Thoracic aorta (tissue), 2 donors: ENCODE measurements around the gene CCR1. TPM values are rescaled to one million over a fixed set of nuclear protein-coding genes. Genes with fewer than 3 reads are reported as not detected.

ENCODE experiments used
- ATAC-seq: fragments of 150-250 bp; one replicate; pipeline ENCODE4 v1.8.0; 2017; ENCODE audit warnings: low read depth; ENCODE audit not compliant: insufficient number of reproducible peaks, low FRiP score
- DNase-seq: peaks from one replicate; pipeline ENCODE4 v3.0.0-alpha.2; 2020; ENCODE audit warnings: low spot score
- H3K27ac ChIP-seq, 2 donors: fragments of 200-600 bp; sonication (generic); 1 replicate in 1 of 2; 2 replicates in 1 of 2; pipeline ENCODE4 v1.5.1; 2016; ENCODE audit warnings: mild to moderate bottlenecking in 2 of 2, moderate library complexity in 2 of 2
- H3K27me3 ChIP-seq: fragments of 200-600 bp; sonication (generic); replicated peaks from 2 replicates; pipeline ENCODE4 v1.6.0; 2016; ENCODE audit warnings: mild to moderate bottlenecking; ENCODE audit not compliant: insufficient read depth
- H3K36me3 ChIP-seq: fragments of 200-600 bp; sonication (generic); one replicate; pipeline ENCODE4 v1.5.1; 2016
- H3K4me1 ChIP-seq, 2 donors: fragments of 200-600 bp; sonication (generic); 1 replicate in 1 of 2; 2 replicates in 1 of 2; pipeline versions ENCODE4 v1.5.1 to v1.6.0; 2016; ENCODE audit warnings: low read depth in 2 of 2, mild to moderate bottlenecking in 1 of 2; ENCODE audit not compliant: control insufficient read depth in 1 of 2
- H3K4me3 ChIP-seq: fragments of 200-600 bp; sonication (generic); 2 replicates; pipeline ENCODE4 v1.5.1; 2016; ENCODE audit warnings: mild to moderate bottlenecking
- H3K9me3 ChIP-seq: fragments of 200-600 bp; sonication (generic); 2 replicates; pipeline ENCODE4 v1.5.1; 2016
- total RNA-seq, 2 donors: library from RNA; depleted of rRNA; stranded (reverse); fragments of >200 nt; gene quantifications; one replicate each; pipeline versions ENCODE4 v1.1.0 to v1.2.3, GENCODE V29; 2016
- TF ChIP-seq, protein P1 (sequence below): fragments of 200-600 bp; sonication (generic); IDR thresholded peaks from one replicate; pipeline ENCODE4 v1.5.1; 2019; ENCODE audit warnings: antibody characterized with exemption

The CCR1 gene
- total RNA-seq, 2 donors from 2014 or later, result 10.0 to 27.7 TPM

- TF ChIP-seq, protein P1, sequence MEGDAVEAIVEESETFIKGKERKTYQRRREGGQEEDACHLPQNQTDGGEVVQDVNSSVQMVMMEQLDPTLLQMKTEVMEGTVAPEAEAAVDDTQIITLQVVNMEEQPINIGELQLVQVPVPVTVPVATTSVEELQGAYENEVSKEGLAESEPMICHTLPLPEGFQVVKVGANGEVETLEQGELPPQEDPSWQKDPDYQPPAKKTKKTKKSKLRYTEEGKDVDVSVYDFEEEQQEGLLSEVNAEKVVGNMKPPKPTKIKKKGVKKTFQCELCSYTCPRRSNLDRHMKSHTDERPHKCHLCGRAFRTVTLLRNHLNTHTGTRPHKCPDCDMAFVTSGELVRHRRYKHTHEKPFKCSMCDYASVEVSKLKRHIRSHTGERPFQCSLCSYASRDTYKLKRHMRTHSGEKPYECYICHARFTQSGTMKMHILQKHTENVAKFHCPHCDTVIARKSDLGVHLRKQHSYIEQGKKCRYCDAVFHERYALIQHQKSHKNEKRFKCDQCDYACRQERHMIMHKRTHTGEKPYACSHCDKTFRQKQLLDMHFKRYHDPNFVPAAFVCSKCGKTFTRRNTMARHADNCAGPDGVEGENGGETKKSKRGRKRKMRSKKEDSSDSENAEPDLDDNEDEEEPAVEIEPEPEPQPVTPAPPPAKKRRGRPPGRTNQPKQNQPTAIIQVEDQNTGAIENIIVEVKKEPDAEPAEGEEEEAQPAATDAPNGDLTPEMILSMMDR, result no peak
These were observed 11.7 kb downstream of the CCR1 start for GRCh38 chr3:46196261-46196957.

GRCh38 chr3:46194868-46195553, 13.1 kb downstream of the CCR1 start:
- H3K36me3 ChIP-seq, result no peaks in the 10 kb centered on the region
- no peak overlapping the region for H3K27ac ChIP-seq
- ATAC-seq (no peak), DNase-seq (no peak)
- no peaks in the 10 kb centered on the region for H3K4me1 ChIP-seq
- no peak overlapping the region for H3K4me3 ChIP-seq
- H3K27me3 ChIP-seq, result no peaks in the 10 kb centered on the region
- TF ChIP-seq, protein P1, result no peak
- peaks cover 7% of the 10 kb centered on the region for H3K9me3 ChIP-seq

More at GRCh38 chr3:46196261-46196957, 11.7 kb downstream of the CCR1 start:
- ATAC-seq, result no peak
- no peaks in the 10 kb centered on the region for H3K36me3 ChIP-seq
- H3K4me1 ChIP-seq, result no peaks in the 10 kb centered on the region
- H3K4me3 ChIP-seq, result no peak overlapping the region
- DNase-seq, result no peak
- no peaks in the 10 kb centered on the region for H3K27me3 ChIP-seq
- H3K27ac ChIP-seq, result no peak overlapping the region
- peaks cover 7% of the 10 kb centered on the region for H3K9me3 ChIP-seq

DNA sequence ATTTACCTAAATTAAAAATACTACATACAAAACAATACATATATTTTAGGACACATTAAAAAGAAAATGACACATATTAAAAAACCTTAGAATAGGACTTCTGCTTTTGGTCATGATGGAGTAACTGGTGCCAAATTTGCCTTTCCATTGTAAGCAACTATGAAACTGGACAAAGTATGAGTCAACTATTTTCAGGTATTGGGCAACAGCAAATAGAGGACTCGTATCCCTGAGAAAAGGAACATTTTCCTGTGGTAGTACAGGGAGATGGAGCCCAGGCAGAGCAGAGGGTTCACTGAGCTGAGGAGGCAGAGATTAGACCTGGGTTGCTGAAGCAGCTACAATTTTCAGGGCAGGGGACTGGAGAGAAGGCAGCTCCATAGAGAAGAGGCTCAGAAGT, 14.7 kb downstream of the CCR1 start:
- TF ChIP-seq, protein P1, result no peak
- no peak for ATAC-seq
- Histone ChIP-seq H3K4me1 (no peaks in the 10 kb centered on the region), H3K27me3 (no peaks in the 10 kb centered on the region), H3K9me3 (peaks cover 7% of the 10 kb centered on the region), H3K36me3 (no peaks in the 10 kb centered on the region), H3K27ac (no peak overlapping the region), H3K4me3 (no peak overlapping the region)
- DNase-seq, result no peak

DNA sequence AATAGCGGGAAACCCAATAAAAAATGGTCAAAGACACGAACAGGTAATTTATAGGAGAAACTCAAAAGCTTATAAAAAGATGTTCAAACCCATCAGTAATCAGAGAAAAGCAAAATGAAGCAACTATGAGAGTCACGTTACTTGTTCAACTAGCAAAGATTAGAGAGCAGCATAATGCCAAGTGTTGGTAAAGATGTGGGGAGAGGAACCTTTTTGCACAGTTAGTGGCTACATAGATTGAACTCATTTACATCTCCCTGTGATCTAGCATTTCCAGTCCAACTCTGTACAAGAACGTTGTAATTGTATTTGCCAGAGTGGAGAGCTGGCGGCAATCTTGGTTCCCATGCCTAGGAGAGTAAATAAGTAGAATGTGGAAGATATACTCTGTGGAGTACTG, 15.2 kb downstream of the CCR1 start:
- Histone ChIP-seq H3K36me3 (no peaks in the 10 kb centered on the region), H3K27ac (no peak overlapping the region), H3K27me3 (no peaks in the 10 kb centered on the region), H3K4me1 (no peaks in the 10 kb centered on the region), H3K9me3 (peaks cover 7% of the 10 kb centered on the region), H3K4me3 (no peak overlapping the region)
- DNase-seq (no peak), ATAC-seq (no peak)
- TF ChIP-seq, protein P1, result no peak

DNA sequence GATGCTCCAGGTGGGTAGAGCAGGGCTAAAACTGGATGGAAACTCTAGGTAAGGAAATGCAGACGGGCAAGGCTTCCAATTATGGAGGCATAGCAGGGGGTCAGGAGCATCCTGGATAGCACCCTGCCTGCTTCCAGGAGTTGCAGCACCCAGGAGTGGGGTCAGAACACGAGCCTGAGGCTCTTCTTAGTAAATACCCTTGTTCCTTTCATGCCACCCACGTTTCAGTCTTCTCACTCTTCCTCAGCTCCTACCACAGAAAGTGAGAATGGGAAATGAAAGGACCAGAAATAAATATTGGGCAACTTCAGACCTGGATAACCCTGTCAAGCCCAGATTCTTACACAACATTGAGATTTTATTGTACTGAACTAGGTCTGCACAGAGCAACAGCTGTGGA, 16.4 kb downstream of the CCR1 start:
- Histone ChIP-seq H3K4me1 (no peaks in the 10 kb centered on the region), H3K36me3 (no peaks in the 10 kb centered on the region), H3K27ac (no peak overlapping the region), H3K27me3 (no peaks in the 10 kb centered on the region), H3K9me3 (peaks cover 7% of the 10 kb centered on the region), H3K4me3 (no peak overlapping the region)
- no peak for ATAC-seq
- DNase-seq, result no peak
- TF ChIP-seq, protein P1, result no peak
